Measurements from ENCODE around the gene FUT8. TPM values are rescaled to one million over a fixed set of nuclear protein-coding genes. Genes with fewer than 3 reads are reported as not detected.

The FUT8 gene
- total RNA-seq, 4 donors from 2014 or later, result 5.5 to 25.4 (median 8.8) TPM

- WGBS, 2 donors, result 9 to 19% methylated on average over 6 of the region's 6 CpGs
- no peaks in the 10 kb centered on the region for H3K9me3 ChIP-seq
- TF ChIP-seq CTCF (IDR thresholded peaks at IDR 0.05), result no peak
- TF ChIP-seq POLR2A (IDR thresholded peaks at IDR 0.05), result no peak
- no peak for DNase-seq
- H3K4me1 ChIP-seq, result peaks cover 6 to 30% (median 7%) of the 10 kb centered on the region in 3 donors
- peak overlapping the region; percentile 74 to 87 (median 82) for H3K4me3 ChIP-seq
- no peaks in the 10 kb centered on the region for H3K27me3 ChIP-seq
- intact Hi-C loops (cut with DNase I), result loop anchor here (5.0 kb wide), 1 partner anchor 186 kb away; no protein-coding TSS in a partner anchor
- no peaks in the 10 kb centered on the region for H3K36me3 ChIP-seq
- peak overlapping the region in 3 of 4 donors; percentile 93 to 97 (median 94) for H3K27ac ChIP-seq
Observed at GRCh38 chr14:65413739-65414045, 1.2 kb downstream of the FUT8 start.

- no peak overlapping the region for H3K27ac ChIP-seq
- TF ChIP-seq CTCF (IDR thresholded peaks at IDR 0.05) (peak in 4 of 6 experiments; percentile 22 to 46 (median 34)), POLR2A (IDR thresholded peaks at IDR 0.05) (no peak)
- H3K9me3 ChIP-seq, result no peaks in the 10 kb centered on the region
- DNase-seq, result no peak
- 65 to 72% methylated on average over 3 of the region's 3 CpGs for WGBS, 2 donors
- no peaks in the 10 kb centered on the region for H3K27me3 ChIP-seq
- H3K4me3 ChIP-seq, result no peak overlapping the region
- no peaks in the 10 kb centered on the region for H3K36me3 ChIP-seq
- intact Hi-C loops (cut with DNase I), result loop anchor here (5.0 kb wide), 2 partner anchors 188 to 407 kb away; no protein-coding TSS in a partner anchor
- H3K4me1 ChIP-seq, result peaks cover 6 to 30% (median 7%) of the 10 kb centered on the region in 3 donors
Observed at GRCh38 chr14:65414961-65415589, 2.5 kb downstream of the FUT8 start.

- DNase-seq, result no peak
- Histone ChIP-seq H3K27me3 (no peaks in the 10 kb centered on the region), H3K4me3 (no peak overlapping the region), H3K27ac (no peak overlapping the region), H3K36me3 (no peaks in the 10 kb centered on the region), H3K9me3 (no peaks in the 10 kb centered on the region), H3K4me1 (peaks cover 6 to 30% (median 7%) of the 10 kb centered on the region in 3 donors)
- intact Hi-C loops (cut with DNase I), result loop anchor here (5.0 kb wide), 1 partner anchor 407 kb away; no protein-coding TSS in a partner anchor
- TF ChIP-seq POLR2A (IDR thresholded peaks at IDR 0.05) (no peak), CTCF (IDR thresholded peaks at IDR 0.05) (no peak)
- 76 to 82% methylated on average over 3 of the region's 3 CpGs for WGBS, 2 donors
Observed at GRCh38 chr14:65415613-65416012, 3.1 kb downstream of the FUT8 start.

- TF ChIP-seq POLR2A (IDR thresholded peaks at IDR 0.05) (no peak), CTCF (IDR thresholded peaks at IDR 0.05) (no peak)
- WGBS, 2 donors, result 74 to 76% methylated on average over 5 of the region's 5 CpGs
Observed at GRCh38 chr14:65419593-65420252, 7.2 kb downstream of the FUT8 start.

More at GRCh38 chr14:65419593-65420252, 7.2 kb downstream of the FUT8 start:
- peaks cover 0 to 3% (median 0%) of the 10 kb centered on the region in 3 donors for H3K4me1 ChIP-seq
- no peak overlapping the region for H3K27ac ChIP-seq
- no peak for DNase-seq
- H3K27me3 ChIP-seq, result no peaks in the 10 kb centered on the region
- no peaks in the 10 kb centered on the region for H3K9me3 ChIP-seq
- intact Hi-C loops (cut with DNase I), result loop anchor here (5.0 kb wide), 1 partner anchor 403 kb away; no protein-coding TSS in a partner anchor
- no peak overlapping the region for H3K4me3 ChIP-seq
- no peaks in the 10 kb centered on the region for H3K36me3 ChIP-seq
